Measurements from ENCODE around the gene FCN1. TPM values are rescaled to one million over a fixed set of nuclear protein-coding genes. Genes with fewer than 3 reads are reported as not detected.

The FCN1 gene
- polyA plus RNA-seq, 1 of the 3 experiments (the other 2 are of a cell fraction), result not detected

DNA sequence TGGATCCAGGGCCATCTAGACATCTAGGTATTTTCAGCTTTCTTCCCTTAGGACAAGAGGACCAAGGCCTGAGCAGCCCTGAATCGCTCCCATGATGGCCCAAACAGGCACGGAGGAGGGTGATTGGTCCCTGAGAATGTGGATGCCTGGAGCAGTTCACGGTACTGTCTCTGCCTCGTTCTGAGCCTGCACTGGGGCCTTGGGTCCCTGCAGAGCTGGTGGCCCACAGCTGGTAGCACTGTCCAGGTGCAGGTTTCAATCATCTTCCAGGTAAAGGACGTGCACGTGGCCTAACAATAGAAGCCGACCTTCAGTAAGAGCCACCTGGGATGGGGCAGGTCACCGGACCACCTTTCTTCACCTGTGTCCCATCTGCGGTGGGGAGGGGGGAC, 19.4 kb upstream of the FCN1 start:
- DNase-seq, result no peak

DNA sequence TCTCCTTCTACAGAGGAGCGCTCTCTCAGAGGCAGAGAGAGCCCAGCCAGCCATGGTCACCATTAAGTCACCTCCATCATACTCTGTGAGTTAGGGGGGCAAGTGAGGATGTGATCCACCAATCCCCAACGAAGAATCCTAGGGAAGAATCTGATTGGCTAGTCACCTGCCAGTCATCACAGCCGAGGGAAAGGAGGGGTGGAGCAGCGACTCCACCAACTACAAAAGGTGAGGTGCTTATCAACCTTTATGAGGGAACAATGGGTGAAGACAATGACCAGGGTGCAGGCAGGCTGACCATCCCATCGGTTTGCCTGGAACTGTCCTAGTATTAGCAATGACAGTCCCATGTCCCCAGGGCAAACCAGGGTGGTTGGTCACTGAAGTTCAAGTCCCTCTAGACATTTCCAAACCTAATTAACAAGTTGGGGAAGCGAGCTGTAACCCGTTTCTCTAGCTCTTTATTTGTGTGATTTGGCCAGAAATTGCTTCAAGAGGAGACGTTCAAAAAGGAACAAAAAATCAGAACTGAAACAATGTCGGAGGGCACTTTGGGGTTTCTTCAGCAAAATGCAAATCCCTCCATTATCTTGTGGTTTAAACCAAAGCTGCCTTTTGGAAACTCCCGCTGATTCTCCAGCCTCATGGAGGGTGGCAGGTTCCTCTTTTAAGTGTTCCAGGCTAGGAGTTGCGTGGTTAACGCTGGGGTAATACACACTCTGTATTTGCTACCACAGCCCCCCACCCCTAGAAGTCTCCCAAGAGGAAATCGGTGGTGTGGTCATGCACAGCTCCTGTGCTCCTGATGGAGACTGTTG, 18.8 kb upstream of the FCN1 start:
- DNase-seq, result no peak
- no peak overlapping the region for H3K9ac ChIP-seq
- no peaks in the 10 kb centered on the region for H3K36me3 ChIP-seq (replicated peaks in 1 of 2; ENCODE audit: control insufficient read depth in 1 of 2, insufficient read depth in 2 of 2, low read length in 1 of 2)
- no peaks in the 10 kb centered on the region for H3K9me2 ChIP-seq
- no peaks in the 10 kb centered on the region for H4K20me1 ChIP-seq (ENCODE audit: insufficient read depth)
- no peaks in the 10 kb centered on the region for H3K4me1 ChIP-seq (ENCODE audit: control insufficient read depth in 1 of 2, insufficient read depth in 2 of 2, low read depth in 1 of 2, low read length in 1 of 2)
- no peak overlapping the region for H3K4me3 ChIP-seq (ENCODE audit: low read depth in 2 of 2, low read length in 1 of 2)
- H3K4me2 ChIP-seq, result no peak overlapping the region
- CTCF ChIA-PET, result interaction anchor here (0.9 to 1.2 kb wide), 2 partner anchors 24 to 30 kb away, joined by 3 to 4 read pairs; no protein-coding TSS in a partner anchor
- H3K27me3 ChIP-seq (ENCODE audit: insufficient read depth), result no peaks in the 10 kb centered on the region
- H3K9me3 ChIP-seq, result no peaks in the 10 kb centered on the region
- H3F3A ChIP-seq (replicated peaks; ENCODE audit: insufficient read depth), result no peaks in the 10 kb centered on the region
- POLR2A ChIA-PET, result no interaction called here
- H3K27ac ChIP-seq (ENCODE audit: low read depth in 2 of 2, low read length in 1 of 2), result no peak overlapping the region
- no peaks in the 10 kb centered on the region for H3K79me2 ChIP-seq (ENCODE audit: insufficient read depth)
- 53% methylated on average over 12 of the region's 13 CpGs for WGBS (ENCODE audit: low lambda C conversion rate)
- TF ChIP-seq, protein P1, sequence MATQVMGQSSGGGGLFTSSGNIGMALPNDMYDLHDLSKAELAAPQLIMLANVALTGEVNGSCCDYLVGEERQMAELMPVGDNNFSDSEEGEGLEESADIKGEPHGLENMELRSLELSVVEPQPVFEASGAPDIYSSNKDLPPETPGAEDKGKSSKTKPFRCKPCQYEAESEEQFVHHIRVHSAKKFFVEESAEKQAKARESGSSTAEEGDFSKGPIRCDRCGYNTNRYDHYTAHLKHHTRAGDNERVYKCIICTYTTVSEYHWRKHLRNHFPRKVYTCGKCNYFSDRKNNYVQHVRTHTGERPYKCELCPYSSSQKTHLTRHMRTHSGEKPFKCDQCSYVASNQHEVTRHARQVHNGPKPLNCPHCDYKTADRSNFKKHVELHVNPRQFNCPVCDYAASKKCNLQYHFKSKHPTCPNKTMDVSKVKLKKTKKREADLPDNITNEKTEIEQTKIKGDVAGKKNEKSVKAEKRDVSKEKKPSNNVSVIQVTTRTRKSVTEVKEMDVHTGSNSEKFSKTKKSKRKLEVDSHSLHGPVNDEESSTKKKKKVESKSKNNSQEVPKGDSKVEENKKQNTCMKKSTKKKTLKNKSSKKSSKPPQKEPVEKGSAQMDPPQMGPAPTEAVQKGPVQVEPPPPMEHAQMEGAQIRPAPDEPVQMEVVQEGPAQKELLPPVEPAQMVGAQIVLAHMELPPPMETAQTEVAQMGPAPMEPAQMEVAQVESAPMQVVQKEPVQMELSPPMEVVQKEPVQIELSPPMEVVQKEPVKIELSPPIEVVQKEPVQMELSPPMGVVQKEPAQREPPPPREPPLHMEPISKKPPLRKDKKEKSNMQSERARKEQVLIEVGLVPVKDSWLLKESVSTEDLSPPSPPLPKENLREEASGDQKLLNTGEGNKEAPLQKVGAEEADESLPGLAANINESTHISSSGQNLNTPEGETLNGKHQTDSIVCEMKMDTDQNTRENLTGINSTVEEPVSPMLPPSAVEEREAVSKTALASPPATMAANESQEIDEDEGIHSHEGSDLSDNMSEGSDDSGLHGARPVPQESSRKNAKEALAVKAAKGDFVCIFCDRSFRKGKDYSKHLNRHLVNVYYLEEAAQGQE (IDR thresholded peaks at IDR 0.05; ENCODE audit: low read depth, low read length), result no peak
- TF ChIP-seq, protein P2, sequence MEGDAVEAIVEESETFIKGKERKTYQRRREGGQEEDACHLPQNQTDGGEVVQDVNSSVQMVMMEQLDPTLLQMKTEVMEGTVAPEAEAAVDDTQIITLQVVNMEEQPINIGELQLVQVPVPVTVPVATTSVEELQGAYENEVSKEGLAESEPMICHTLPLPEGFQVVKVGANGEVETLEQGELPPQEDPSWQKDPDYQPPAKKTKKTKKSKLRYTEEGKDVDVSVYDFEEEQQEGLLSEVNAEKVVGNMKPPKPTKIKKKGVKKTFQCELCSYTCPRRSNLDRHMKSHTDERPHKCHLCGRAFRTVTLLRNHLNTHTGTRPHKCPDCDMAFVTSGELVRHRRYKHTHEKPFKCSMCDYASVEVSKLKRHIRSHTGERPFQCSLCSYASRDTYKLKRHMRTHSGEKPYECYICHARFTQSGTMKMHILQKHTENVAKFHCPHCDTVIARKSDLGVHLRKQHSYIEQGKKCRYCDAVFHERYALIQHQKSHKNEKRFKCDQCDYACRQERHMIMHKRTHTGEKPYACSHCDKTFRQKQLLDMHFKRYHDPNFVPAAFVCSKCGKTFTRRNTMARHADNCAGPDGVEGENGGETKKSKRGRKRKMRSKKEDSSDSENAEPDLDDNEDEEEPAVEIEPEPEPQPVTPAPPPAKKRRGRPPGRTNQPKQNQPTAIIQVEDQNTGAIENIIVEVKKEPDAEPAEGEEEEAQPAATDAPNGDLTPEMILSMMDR (IDR thresholded peaks at IDR 0.05), result no peak
- TF ChIP-seq GABPA (IDR thresholded peaks at IDR 0.05; ENCODE audit: low read depth), result no peak
- no peak for TF ChIP-seq SIN3A (IDR thresholded peaks at IDR 0.05; ENCODE audit: borderline replicate concordance, low read depth, low read length)
- TF ChIP-seq FOSL2 (IDR thresholded peaks at IDR 0.05; ENCODE audit: borderline replicate concordance, low read depth), result no peak
- TF ChIP-seq GATA2 (CRISPR knock-in tag; IDR thresholded peaks at IDR 0.05), result no peak
- TF ChIP-seq EZH2phosphoT487 (IDR thresholded peaks at IDR 0.05; ENCODE audit: borderline replicate concordance, low read depth), result no peak
- H2AFZ ChIP-seq (ENCODE audit: low read depth), result no peak overlapping the region

More for the DNA sequence above, 19.4 kb upstream of the FCN1 start:
- Histone ChIP-seq H3K4me1 (ENCODE audit: control insufficient read depth in 1 of 2, insufficient read depth in 2 of 2, low read depth in 1 of 2, low read length in 1 of 2) (no peaks in the 10 kb centered on the region), H3K27ac (ENCODE audit: low read depth in 2 of 2, low read length in 1 of 2) (no peak overlapping the region), H3K36me3 (replicated peaks in 1 of 2; ENCODE audit: control insufficient read depth in 1 of 2, insufficient read depth in 2 of 2, low read length in 1 of 2) (no peaks in the 10 kb centered on the region), H3K79me2 (ENCODE audit: insufficient read depth) (no peaks in the 10 kb centered on the region), H3K4me3 (ENCODE audit: low read depth in 2 of 2, low read length in 1 of 2) (no peak overlapping the region), H3F3A (replicated peaks; ENCODE audit: insufficient read depth) (no peaks in the 10 kb centered on the region), H3K27me3 (ENCODE audit: insufficient read depth) (no peaks in the 10 kb centered on the region), H3K9me2 (no peaks in the 10 kb centered on the region), H3K9ac (no peak overlapping the region), H3K4me2 (no peak overlapping the region), H2AFZ (ENCODE audit: low read depth) (no peak overlapping the region), H3K9me3 (no peaks in the 10 kb centered on the region), H4K20me1 (ENCODE audit: insufficient read depth) (no peaks in the 10 kb centered on the region)
- TF ChIP-seq FOXM1 (IDR thresholded peaks at IDR 0.05; ENCODE audit: low read depth) (no peak), YY1 (IDR thresholded peaks at IDR 0.05; ENCODE audit: low read depth) (no peak), TAF1 (IDR thresholded peaks at IDR 0.05; ENCODE audit: borderline replicate concordance, low read depth, low read length) (no peak), SMC3 (IDR thresholded peaks at IDR 0.05; ENCODE audit: low read depth, low read length) (no peak), RAD21 (IDR thresholded peaks at IDR 0.05; ENCODE audit: low read length) (no peak), EZH2phosphoT487 (IDR thresholded peaks at IDR 0.05; ENCODE audit: borderline replicate concordance, low read depth) (no peak), RXRA (IDR thresholded peaks at IDR 0.05; ENCODE audit: borderline replicate concordance, low read depth) (no peak), POLR2AphosphoS5 (IDR thresholded peaks at IDR 0.05; ENCODE audit: low read depth, low read length) (no peak), NFIC (IDR thresholded peaks at IDR 0.05; ENCODE audit: borderline replicate concordance) (no peak), RCOR1 (IDR thresholded peaks at IDR 0.05; ENCODE audit: low read length) (no peak), TEAD4 (IDR thresholded peaks at IDR 0.05; ENCODE audit: borderline replicate concordance, insufficient read depth) (no peak), MXI1 (IDR thresholded peaks at IDR 0.05; ENCODE audit: low read depth, low read length) (no peak), GABPA (IDR thresholded peaks at IDR 0.05; ENCODE audit: low read depth) (no peak), SIN3A (IDR thresholded peaks at IDR 0.05; ENCODE audit: borderline replicate concordance, low read depth, low read length) (no peak)
- TF ChIP-seq, protein P3, sequence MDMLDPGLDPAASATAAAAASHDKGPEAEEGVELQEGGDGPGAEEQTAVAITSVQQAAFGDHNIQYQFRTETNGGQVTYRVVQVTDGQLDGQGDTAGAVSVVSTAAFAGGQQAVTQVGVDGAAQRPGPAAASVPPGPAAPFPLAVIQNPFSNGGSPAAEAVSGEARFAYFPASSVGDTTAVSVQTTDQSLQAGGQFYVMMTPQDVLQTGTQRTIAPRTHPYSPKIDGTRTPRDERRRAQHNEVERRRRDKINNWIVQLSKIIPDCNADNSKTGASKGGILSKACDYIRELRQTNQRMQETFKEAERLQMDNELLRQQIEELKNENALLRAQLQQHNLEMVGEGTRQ (IDR thresholded peaks at IDR 0.05; ENCODE audit: borderline replicate concordance, low read depth, low read length), result no peak
- TF ChIP-seq, protein P4, sequence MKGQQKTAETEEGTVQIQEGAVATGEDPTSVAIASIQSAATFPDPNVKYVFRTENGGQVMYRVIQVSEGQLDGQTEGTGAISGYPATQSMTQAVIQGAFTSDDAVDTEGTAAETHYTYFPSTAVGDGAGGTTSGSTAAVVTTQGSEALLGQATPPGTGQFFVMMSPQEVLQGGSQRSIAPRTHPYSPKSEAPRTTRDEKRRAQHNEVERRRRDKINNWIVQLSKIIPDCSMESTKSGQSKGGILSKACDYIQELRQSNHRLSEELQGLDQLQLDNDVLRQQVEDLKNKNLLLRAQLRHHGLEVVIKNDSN (IDR thresholded peaks at IDR 0.05; ENCODE audit: borderline replicate concordance, low read depth), result no peak
- TF ChIP-seq, protein P5, sequence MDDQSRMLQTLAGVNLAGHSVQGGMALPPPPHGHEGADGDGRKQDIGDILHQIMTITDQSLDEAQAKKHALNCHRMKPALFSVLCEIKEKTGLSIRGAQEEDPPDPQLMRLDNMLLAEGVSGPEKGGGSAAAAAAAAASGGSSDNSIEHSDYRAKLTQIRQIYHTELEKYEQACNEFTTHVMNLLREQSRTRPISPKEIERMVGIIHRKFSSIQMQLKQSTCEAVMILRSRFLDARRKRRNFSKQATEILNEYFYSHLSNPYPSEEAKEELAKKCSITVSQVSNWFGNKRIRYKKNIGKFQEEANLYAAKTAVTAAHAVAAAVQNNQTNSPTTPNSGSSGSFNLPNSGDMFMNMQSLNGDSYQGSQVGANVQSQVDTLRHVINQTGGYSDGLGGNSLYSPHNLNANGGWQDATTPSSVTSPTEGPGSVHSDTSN (IDR thresholded peaks at IDR 0.05), result no peak
- CTCF ChIA-PET, result interaction anchor here (0.9 to 1.2 kb wide), 2 partner anchors 23 to 31 kb away, joined by 3 to 4 read pairs; no protein-coding TSS in a partner anchor
- WGBS (ENCODE audit: low lambda C conversion rate), result 17% methylated on average over 4 of the region's 9 CpGs
- POLR2A ChIA-PET, result no interaction called here

Data from SK-N-SH (cell line).